WTC11 (cell line): ENCODE data around the gene KYNU. TPM values are rescaled to one million over a fixed set of nuclear protein-coding genes. Genes with fewer than 3 reads are reported as not detected.

Experiments used
- ATAC-seq: fragments of 200-7000 bp; cut with Tn5 transposase; 2 replicates; pipeline ENCODE4 v1.10.0; 2021; ENCODE audit warnings: mild to moderate bottlenecking, moderate library complexity
- CTCF ChIA-PET: fragments of 300-600 bp; sonication (Branson Sonifier 250); formaldehyde crosslinking; loops from one replicate; lab custom pipeline; 2021; ENCODE audit warnings: antibody characterized with exemption; lab: Charles Lee
- POLR2A ChIA-PET: fragments of 350-600 bp; sonication (Branson Sonifier 250); formaldehyde crosslinking; loops from one replicate; lab custom pipeline; 2021; ENCODE audit warnings: antibody characterized with exemption; lab: Charles Lee
- DNase-seq: peaks from one replicate; pipeline ENCODE4 v3.0.0; 2021; ENCODE audit warnings: low spot score
- H3K27ac Mint-ChIP-seq: 2 replicates; pipeline ENCODE4 v1.8.0; 2021; ENCODE audit warnings: mixed read lengths
- H3K27me3 Mint-ChIP-seq: 2 replicates; pipeline ENCODE4 v1.8.0; 2021; ENCODE audit warnings: low read depth, mild to moderate bottlenecking, moderate library complexity, mixed read lengths
- H3K36me3 Mint-ChIP-seq: 2 replicates; pipeline ENCODE4 v1.8.0; 2021; ENCODE audit warnings: mixed read lengths
- H3K4me1 Mint-ChIP-seq: 2 replicates; pipeline ENCODE4 v1.8.0; 2022; ENCODE audit warnings: mixed read lengths
- H3K4me3 Mint-ChIP-seq: 2 replicates; pipeline ENCODE4 v1.8.0; 2021; ENCODE audit warnings: mild to moderate bottlenecking, moderate library complexity, mixed read lengths
- H3K9me3 Mint-ChIP-seq: 2 replicates; pipeline ENCODE4 v1.8.0; 2021; ENCODE audit warnings: mixed read lengths
- IRF2 ChIP-seq: sonication (generic); formaldehyde crosslinking; IDR thresholded peaks from 2 replicates; pipeline ENCODE4 v1.8.0; 2022; ENCODE audit warnings: low read depth, missing genetic modification reagents, borderline replicate concordance
- JUN ChIP-seq: sonication (generic); formaldehyde crosslinking; IDR thresholded peaks from 2 replicates; pipeline ENCODE4 v1.8.0; 2023; ENCODE audit warnings: mild to moderate bottlenecking, missing genetic modification reagents
- KAT7 ChIP-seq: sonication (generic); formaldehyde crosslinking; IDR thresholded peaks from 2 replicates; pipeline ENCODE4 v1.8.1; 2023; ENCODE audit warnings: missing genetic modification reagents, mild to moderate bottlenecking, borderline replicate concordance
- MAX ChIP-seq: sonication (generic); formaldehyde crosslinking; IDR thresholded peaks from 2 replicates; pipeline ENCODE4 v1.8.0; 2022; ENCODE audit warnings: mild to moderate bottlenecking, missing genetic modification reagents
- MYBL2 ChIP-seq: sonication (generic); formaldehyde crosslinking; IDR thresholded peaks from 2 replicates; pipeline ENCODE4 v1.8.1; 2023; ENCODE audit warnings: mild to moderate bottlenecking, moderate library complexity, missing genetic modification reagents
- NFE2L1 ChIP-seq: sonication (generic); formaldehyde crosslinking; IDR thresholded peaks from 2 replicates; pipeline ENCODE4 v1.8.1; 2023; ENCODE audit warnings: missing genetic modification reagents
- OVOL2 ChIP-seq: fragments of 250-450 bp; sonication (Bioruptor Pico); IDR thresholded peaks from 2 replicates; pipeline ENCODE4 v1.9.0; 2021; ENCODE audit warnings: mild to moderate bottlenecking, borderline replicate concordance
- PRDM15 ChIP-seq: sonication (generic); formaldehyde crosslinking; IDR thresholded peaks from 2 replicates; pipeline ENCODE4 v1.8.0; 2022; ENCODE audit warnings: missing genetic modification reagents
- PRRX2 ChIP-seq: fragments of 250-450 bp; sonication (Bioruptor Pico); IDR thresholded peaks from 2 replicates; pipeline ENCODE4 v1.8.0; 2021; ENCODE audit warnings: mild to moderate bottlenecking
- SMAD3 ChIP-seq: sonication (generic); formaldehyde crosslinking; IDR thresholded peaks from 2 replicates; pipeline ENCODE4 v1.8.0; 2022; ENCODE audit warnings: missing genetic modification reagents, mild to moderate bottlenecking, borderline replicate concordance
- STAT6 ChIP-seq: sonication (generic); formaldehyde crosslinking; conservative IDR thresholded peaks from 2 replicates; pipeline ENCODE4 v1.8.1; 2023; ENCODE audit warnings: mild to moderate bottlenecking, low read depth, missing genetic modification reagents, moderate library complexity
- TP53 ChIP-seq: sonication (generic); formaldehyde crosslinking; IDR thresholded peaks from 2 replicates; pipeline ENCODE4 v1.8.1; 2023; ENCODE audit warnings: mild to moderate bottlenecking, missing genetic modification reagents
- ZNF121 ChIP-seq: sonication (generic); formaldehyde crosslinking; IDR thresholded peaks from 2 replicates; pipeline ENCODE4 v1.8.0; 2023; ENCODE audit warnings: missing genetic modification reagents
- ZNF219 ChIP-seq: sonication (generic); formaldehyde crosslinking; IDR thresholded peaks from 2 replicates; pipeline ENCODE4 v1.8.0; 2023; ENCODE audit warnings: missing genetic modification reagents, mild to moderate bottlenecking, borderline replicate concordance
- ZNF232 ChIP-seq: sonication (generic); formaldehyde crosslinking; IDR thresholded peaks from 2 replicates; pipeline ENCODE4 v1.8.0; 2022; ENCODE audit warnings: mild to moderate bottlenecking, missing genetic modification reagents
- ZNF317 ChIP-seq: sonication (generic); formaldehyde crosslinking; IDR thresholded peaks from 2 replicates; pipeline ENCODE4 v1.8.1; 2023; ENCODE audit warnings: low read depth, mild to moderate bottlenecking, moderate library complexity, missing genetic modification reagents, borderline replicate concordance
- total RNA-seq: library from RNA; stranded (reverse); gene quantifications from 3 replicates; pipeline ENCODE4 v1.2.3, GENCODE V29; 2021
- TF ChIP-seq, protein P1 (sequence below): sonication (generic); formaldehyde crosslinking; conservative IDR thresholded peaks from 2 replicates; pipeline ENCODE4 v1.8.1; 2022; ENCODE audit warnings: mild to moderate bottlenecking, missing genetic modification reagents
- TF ChIP-seq, protein P2 (sequence below): sonication (generic); formaldehyde crosslinking; IDR thresholded peaks from 2 replicates; pipeline ENCODE4 v1.8.0; 2022; ENCODE audit warnings: mild to moderate bottlenecking, missing genetic modification reagents

Gene KYNU
- total RNA-seq, 1 experiment from 2014 or later = 0.85 TPM

DNA sequence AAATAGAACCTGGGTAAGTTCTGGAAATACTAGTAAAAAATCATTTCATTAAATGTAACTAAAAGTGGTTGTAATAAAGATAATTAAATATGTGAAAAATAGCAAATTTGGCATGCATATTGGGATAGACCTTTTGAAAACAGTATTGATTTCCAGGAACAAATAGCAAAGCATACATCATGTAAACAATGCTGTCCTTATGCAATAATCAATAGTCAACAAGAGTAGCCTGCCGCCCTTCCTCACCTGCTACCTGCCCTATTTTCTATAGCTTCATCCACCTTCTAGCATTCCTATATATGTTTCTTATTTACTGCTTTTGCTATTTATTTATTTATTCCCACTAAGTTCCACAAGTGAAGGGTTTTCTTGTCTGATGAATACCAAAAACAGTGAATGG lies 35.1 kb upstream of the KYNU start:
- ChIA-PET POLR2A (no interaction called here), CTCF (no interaction called here)
- Mint-ChIP-seq H3K4me1 (peaks cover 12% of the 10 kb centered on the region), H3K27ac (no peak overlapping the region), H3K36me3 (no peaks in the 10 kb centered on the region)
- ATAC-seq = no peak
- TF ChIP-seq PRRX2 (CRISPR knock-in tag) (no peak), STAT6 (CRISPR knock-in tag) (no peak), ZNF219 (CRISPR knock-in tag) (no peak), PRDM15 (no peak), MAX (no peak), OVOL2 (CRISPR knock-in tag) (no peak), ZNF232 (CRISPR knock-in tag) (no peak), IRF2 (CRISPR knock-in tag) (no peak), SMAD3 (CRISPR knock-in tag) (no peak), ZNF121 (CRISPR knock-in tag) (no peak), ZNF317 (no peak), KAT7 (CRISPR knock-in tag) (no peak)
- TF ChIP-seq, protein P1, sequence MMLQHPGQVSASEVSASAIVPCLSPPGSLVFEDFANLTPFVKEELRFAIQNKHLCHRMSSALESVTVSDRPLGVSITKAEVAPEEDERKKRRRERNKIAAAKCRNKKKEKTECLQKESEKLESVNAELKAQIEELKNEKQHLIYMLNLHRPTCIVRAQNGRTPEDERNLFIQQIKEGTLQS = no peak
- TF ChIP-seq, all 79 proteins: peak for 0
- no peaks in the 10 kb centered on the region for H3K27me3 Mint-ChIP-seq
- no peaks in the 10 kb centered on the region for H3K9me3 Mint-ChIP-seq
- H3K4me3 Mint-ChIP-seq = no peak overlapping the region
- no peak for DNase-seq

DNA sequence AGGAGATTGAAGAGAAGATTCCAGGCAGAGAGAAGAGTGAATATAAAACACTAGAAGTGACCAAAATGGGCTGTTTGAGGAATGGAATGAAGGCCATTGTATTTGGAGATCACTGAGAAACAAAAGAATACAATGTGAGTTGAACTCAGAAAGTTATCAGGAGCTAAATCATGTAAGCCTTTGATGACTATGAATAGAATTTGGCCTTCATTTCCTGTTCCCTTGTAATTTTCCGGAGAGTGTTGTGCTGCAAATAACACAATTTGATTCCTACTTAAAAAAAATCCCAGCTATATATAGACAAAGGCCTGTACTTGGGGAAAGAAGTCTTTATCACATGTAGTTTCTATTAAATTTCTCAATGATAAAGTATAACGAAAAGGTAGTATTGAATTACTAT lies 33.7 kb upstream of the KYNU start:
- TF ChIP-seq ZNF232 (CRISPR knock-in tag) (no peak), MYBL2 (CRISPR knock-in tag) (no peak), NFE2L1 (CRISPR knock-in tag) (no peak), MAX (no peak), IRF2 (CRISPR knock-in tag) (no peak), JUN (CRISPR knock-in tag) (no peak), TP53 (CRISPR knock-in tag) (no peak)
- TF ChIP-seq, protein P2, sequence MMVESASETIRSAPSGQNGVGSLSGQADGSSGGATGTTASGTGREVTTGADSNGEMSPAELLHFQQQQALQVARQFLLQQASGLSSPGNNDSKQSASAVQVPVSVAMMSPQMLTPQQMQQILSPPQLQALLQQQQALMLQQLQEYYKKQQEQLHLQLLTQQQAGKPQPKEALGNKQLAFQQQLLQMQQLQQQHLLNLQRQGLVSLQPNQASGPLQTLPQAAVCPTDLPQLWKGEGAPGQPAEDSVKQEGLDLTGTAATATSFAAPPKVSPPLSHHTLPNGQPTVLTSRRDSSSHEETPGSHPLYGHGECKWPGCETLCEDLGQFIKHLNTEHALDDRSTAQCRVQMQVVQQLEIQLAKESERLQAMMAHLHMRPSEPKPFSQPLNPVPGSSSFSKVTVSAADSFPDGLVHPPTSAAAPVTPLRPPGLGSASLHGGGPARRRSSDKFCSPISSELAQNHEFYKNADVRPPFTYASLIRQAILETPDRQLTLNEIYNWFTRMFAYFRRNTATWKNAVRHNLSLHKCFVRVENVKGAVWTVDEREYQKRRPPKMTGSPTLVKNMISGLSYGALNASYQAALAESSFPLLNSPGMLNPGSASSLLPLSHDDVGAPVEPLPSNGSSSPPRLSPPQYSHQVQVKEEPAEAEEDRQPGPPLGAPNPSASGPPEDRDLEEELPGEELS (CRISPR knock-in tag) = no peak
- TF ChIP-seq, protein P1 = no peak
- Mint-ChIP-seq H3K36me3 (no peaks in the 10 kb centered on the region), H3K27ac (0 out of 2 replicates have a peak overlapping the region, but pooled peaks have one; percentile 7), H3K4me3 (no peak overlapping the region), H3K27me3 (no peaks in the 10 kb centered on the region), H3K9me3 (no peaks in the 10 kb centered on the region), H3K4me1 (peaks cover 10% of the 10 kb centered on the region)
- ChIA-PET POLR2A (no interaction called here), CTCF (no interaction called here)
- ATAC-seq = no peak
- no peak for DNase-seq
